Islet of Langerhans (tissue), 1 donor: ENCODE measurements around the gene CNEP1R1.

Source experiments
- FAIRE-seq: peaks from one replicate; lab custom pipeline; 2011; peaks lifted over from hg19 to GRCh38; lab: Jason Lieb, UNC

The CNEP1R1 gene

DNA sequence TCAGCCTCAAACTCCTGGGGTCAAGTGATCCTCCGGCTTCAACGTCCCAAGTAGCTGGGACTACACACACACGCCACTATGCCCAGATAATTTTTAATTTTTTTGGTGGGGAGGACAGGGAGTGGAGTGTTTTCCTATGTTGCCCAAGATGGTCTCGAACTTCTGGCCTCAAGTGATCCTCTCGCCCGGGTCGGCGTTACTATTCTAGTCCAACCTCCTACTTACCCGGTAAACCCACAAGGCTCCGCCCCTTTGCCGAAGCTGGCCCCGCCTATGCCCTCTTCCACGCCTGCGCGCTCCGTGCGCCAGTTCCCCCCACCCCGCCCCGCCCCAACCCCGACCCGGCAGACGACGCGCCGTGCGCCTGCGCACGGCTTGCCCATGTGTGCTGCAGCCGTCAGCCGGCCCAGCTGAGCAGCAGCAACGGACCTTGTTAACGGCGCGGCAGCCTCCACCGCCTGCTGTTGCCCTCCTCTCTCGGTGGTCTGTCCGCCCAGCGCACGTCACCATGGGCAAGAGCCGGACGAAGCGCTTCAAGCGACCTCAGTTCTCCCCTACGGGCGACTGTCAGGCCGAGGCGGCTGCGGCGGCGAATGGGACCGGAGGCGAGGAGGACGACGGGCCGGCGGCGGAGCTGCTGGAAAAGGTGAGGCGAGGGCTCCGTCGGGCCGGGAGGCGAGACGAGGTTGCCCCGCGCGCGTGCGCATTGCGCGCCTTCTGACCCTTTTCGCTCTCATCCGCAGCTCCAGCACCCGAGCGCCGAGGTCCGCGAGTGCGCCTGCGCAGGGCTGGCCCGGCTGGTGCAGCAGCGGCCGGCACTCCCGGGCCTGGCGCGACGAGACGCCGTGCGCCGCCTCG lies 40.8 kb downstream of the CNEP1R1 start, which contains the start of gene HEATR3:
Gene HEATR3 (plus strand): TSS at position 347 of the 858 bp plus-strand sequence. CDS start 162 bp downstream, at position 509.
- FAIRE-seq: no peak

DNA sequence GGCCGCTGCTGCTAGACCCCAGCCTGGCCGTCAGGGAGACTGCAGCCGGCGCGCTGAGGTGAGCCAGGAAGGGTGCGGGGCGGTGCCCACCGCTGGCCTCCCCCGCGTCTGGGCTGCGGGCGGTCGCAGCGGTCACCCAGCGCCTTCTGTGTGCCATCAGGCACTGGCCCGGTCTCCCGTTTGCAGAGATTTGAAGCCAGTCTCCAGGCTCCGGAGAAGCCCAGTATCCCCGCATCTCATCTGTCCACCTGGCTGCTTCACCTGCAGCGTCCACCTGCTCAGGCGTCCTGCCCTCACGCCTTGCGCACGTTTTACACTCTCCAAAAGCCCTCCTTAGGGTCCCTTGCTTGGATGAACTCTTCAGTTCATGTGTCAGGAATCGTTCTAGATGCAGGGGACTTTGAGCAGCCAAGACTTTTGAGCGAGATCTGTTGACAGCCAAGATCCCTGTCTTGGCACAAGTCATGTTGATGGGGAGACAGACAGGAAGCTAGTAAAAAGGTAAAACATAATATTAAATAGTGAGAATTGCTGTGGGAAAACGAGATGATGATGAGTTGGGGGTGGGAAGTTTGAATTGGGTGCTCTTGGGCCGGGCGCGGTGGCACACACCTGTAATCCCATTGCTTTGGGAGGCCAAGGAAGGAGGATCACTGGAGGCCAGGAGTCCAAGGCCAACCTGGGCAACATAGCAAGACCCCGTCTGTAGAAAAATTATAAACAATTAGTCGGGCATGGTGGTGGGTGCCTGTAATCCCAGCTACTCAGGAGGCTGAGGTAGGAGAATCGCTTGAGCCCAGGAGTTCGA lies 41.7 kb downstream of the CNEP1R1 start:
- no peak for FAIRE-seq

DNA sequence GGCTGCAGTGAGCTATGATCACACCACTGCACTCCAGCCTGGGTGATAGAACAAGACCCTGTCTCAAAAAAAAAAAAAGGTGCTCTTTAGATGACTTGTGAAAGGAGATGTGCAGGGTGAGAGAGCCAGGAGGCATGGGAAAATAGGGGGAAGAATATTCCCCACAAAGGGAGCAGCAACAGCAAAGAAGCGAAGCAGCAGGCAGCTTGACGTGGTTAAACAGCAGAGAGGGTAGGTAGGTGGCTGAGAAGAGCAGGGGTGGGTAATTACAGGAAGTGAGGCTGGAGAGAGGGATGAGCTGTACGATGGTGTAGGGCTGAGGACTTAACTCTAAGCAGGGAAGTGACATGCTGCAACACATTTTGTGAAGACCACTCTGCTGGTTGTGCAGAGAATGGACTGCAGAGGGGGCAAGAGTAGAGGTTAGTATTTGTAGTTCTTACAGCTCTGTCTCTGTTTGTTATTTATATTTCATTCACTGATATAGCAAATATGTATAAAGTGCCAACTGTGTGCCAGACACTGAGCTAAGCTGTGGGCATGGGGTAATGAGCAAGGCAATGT lies 42.3 kb downstream of the CNEP1R1 start:
- no peak for FAIRE-seq

DNA sequence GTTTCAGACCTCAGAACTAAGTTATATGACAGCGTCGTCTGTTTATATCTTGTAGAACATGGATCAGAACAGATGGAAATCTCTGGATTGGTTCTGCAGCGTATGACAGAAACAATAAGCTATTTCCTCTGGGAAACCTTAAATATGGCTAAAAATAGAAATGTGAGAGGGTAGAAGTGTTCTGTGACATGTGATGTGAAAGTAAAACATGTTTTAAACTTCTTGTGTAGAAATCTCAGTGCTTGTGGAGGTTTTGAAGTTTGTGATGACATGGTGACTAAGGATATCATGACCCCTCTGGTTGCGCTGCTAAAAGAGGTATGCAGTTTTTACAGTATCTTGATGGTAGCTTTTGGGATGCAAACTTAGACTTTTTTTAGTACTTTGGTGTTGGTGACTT lies 43.5 kb downstream of the CNEP1R1 start:
- FAIRE-seq: no peak

DNA sequence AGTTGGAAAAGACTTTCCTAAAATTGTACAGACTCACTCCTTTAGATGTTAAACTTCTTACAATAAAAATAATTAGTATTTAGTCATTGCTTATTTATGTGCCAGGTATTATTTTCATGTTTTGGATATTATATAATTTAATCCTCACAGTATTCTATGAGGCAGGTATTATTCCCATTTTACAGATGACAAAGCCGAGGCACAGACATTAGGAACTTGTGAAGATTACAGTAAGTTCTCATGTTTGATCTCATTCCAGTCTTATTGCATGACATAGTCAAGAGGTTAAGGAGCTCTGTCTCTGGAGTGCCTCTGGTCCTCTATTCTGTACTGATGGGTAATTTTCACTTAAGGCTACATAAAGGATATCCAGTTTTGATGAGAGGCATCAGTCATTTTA lies 44.0 kb downstream of the CNEP1R1 start:
- FAIRE-seq: no peak

DNA sequence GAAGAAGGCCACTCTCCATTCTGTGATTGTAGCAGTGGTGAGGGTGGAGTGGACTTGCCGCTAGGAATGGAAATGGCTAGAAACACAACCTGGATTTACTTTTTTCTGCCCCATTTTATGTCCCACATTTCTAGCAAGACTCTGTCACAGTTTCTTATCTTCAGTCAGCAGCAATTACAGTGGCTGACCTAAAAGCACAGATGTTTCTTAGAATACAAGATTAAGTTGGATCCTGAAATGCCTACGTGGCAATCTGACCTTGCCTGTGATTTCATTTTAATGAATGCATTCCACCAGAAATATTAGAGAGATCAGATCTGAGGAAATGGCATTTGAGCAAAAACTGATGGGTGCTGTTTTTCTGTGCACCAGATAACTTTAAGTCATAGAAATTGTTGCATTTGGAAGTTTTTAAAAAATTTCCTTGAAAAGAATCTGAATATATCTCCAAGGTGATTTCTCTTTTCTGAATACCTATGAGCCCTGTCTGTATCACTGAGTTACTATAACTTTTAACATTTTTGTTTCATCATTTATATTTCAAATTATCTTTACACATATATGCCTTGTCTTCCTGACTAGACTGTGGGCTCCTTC lies 46.1 kb downstream of the CNEP1R1 start:
- FAIRE-seq: no peak

DNA sequence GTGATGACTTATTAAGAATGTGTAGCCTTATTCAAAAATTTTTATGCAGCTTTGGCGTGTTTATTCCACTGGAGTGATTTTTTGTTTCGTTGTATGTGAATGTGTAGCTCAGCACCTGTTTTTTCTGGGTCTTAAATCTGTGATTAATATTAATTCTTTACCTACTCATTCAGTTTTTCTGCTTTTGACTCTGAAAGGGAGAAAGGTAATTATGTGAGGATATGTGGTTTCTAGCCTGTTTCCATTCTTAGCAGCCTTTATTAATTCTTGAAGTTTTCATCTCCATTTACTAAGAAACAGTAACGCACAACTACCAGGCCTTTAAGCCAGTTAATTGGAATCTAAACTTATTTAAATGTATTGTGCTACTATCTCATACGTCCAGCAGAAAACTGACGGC lies 47.7 kb downstream of the CNEP1R1 start:
- no peak for FAIRE-seq

DNA sequence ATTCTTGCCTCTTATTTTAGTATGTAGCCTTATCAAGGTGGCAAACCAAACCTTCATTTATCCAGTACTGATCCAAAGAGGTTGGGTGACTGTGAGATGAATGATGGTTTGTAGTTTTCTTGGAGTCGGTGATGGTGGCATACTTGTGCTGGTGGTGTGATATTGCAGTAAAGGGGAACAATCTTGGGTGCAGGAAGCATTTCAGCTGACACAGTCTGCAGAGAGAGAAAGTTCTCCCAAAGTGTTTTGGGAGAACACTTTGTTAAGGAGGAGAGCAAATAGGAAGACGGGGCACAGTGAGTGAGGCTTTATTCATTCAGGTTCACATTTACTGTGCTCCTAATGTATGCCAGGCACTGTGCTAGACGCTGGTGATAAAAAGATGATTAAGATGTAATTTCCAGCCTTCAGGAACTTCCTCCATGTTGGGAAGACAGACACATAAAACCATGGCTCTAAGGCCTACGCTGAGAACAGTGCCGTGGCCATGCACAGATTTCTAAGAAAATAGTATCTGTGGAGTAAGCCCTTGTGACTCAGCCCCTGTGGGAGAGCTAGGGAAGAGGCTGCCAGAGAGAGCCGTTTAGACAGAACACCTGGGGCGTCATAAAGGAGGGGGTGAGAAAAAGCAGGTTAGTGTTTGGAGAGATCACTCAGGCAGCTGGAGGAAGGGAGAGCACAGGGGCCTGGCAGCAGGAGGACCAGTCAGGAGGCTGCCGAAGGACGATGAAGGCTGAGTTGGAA lies 54.5 kb downstream of the CNEP1R1 start:
- FAIRE-seq: no peak

DNA sequence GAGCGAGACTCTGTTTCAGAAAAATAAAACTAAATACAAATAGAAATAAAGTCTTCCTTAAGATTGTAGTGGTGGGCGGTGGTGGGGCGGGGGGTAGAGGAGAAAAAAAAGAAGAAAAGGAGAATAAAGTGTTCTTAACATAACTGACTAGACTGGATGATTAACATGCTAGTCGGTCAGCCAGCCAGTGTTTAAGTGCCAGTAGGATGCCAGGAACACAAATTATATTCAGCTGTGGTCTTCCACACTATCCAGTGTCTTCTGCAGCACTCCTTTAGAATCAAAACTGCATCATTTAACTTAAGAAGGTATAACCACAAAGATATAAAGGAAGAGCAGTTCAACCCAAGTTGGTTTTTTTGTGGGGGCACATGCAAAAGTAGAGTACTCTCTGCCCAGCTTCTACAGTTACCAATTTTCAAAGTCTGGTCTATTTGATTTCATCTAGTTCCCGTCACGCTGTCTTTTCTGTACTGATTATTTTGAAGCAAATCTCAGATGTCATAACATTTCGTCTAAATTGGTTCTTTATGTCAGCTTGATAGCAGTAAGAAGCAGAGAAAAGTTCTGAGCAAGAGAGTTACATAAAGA lies 56.5 kb downstream of the CNEP1R1 start:
- FAIRE-seq: no peak

DNA sequence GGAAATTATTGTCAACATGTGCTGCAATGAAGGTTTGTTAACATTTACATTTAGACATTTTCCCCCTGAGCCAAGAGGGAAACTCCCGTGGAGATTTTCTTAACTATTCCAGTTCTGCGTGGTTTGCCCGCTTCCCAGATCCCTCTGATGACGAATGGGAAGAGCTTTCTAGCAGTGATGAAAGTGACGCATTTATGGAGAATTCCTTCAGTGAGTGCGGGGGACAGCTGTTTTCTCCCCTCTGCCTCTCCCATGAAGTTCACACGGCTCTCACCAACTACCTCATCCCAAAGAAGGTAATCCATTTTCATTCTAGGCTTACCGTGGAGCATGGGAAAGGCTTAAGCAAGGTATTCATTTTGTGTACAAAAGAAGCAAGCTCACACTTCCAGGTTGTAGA lies 59.0 kb downstream of the CNEP1R1 start:
- no peak for FAIRE-seq

DNA sequence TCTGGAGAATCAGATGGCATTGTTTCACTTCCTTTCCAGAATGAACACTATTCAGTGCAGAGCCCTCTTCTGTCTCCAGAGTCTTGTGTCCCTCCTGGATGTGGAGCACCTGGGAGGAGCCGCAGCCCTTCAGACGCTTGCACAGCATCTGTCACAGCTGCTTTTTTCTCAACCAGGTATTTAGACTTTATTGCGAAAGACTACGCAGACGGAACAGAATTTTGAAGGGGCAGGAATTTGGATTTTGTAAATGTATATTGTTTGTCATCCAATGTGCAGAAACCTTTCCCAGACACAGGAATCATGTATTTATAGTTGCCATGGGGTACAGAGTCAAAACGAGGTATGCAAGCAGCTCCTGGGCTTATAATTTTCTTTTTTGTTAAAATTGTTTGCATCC lies 61.2 kb downstream of the CNEP1R1 start:
- no peak for FAIRE-seq
